GM21723 (cell line): ENCODE data around the gene SIPA1L3.

ENCODE experiments used
- ATAC-seq: cut with Tn5 transposase; IDR thresholded peaks from one replicate; pipeline ENCODE4 v1.9.1; 2021; ENCODE audit warnings: mild to moderate bottlenecking, moderate library complexity; ENCODE audit not compliant: unreplicated experiment

The SIPA1L3 gene

DNA sequence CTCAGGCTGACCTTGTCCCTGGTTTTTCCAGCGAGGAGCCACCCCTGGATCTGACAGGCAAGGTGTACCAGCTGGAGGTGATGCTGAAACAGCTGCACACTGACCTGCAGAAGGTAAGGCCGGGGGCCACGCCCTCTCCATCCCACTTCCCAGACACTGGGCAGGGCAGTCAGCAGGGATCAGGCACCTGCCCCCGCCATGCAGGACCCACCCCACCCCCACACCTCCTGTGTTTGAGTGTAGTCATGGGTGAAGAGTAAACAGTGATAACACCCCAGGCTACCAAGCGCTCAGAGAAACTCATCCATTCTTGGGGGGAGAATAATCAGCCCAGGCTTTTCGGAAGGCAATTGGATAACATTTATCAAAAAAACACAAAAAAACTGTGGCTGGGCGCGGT, 297.1 kb downstream of the SIPA1L3 start:
- no peak for ATAC-seq

DNA sequence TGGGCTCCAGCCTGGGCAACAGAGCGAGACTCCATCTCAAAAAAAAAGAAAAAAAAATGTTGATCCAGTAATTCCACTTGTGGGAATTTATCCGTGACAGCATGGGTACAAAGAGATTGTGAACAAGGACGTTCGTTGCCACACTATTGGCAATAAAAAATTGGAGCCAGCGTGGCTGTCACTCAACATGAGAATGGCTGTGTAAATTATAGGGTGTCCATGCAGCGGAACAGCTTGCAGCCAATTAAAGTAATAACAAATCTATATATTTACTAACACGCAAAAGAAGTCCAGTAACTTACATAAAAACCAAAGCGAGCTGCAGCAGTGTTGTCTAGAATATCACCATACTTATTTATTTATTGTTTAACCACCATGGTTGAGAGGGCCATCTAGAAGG, 297.7 kb downstream of the SIPA1L3 start:
- no peak for ATAC-seq

DNA sequence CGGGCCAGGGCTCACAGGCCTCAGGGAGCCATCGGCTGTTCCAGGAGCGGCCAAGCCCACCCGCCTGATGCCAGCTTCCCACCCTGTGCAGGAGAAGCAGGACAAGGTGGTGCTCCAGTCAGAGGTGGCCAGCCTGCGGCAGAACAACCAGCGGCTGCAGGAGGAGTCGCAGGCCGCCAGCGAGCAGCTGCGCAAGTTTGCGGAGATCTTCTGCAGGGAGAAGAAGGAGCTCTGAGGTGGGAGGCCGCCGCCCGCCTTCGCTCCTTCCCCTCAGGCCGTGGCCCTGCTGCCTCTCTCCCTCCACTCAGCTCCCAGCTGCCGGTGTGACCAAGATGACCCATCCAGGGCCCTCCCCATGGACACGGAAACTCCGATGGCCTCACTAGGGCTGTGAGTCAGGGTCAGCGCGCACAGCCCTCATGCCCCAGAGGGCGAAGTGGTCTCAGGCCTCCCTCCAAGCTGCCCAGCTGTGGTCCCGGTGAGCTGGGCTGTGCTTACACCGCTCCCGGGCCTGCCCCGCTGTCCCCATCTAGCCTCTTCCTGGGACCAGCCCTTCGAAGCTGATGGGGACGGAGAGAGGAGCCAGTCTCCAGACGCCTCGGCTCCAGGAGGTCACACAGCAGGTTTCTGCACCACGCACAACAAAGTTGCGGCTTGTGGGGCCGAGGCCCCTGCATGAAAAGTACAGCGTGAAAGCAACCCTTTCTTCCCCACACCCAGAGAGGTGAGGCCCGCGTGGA, 299.2 kb downstream of the SIPA1L3 start:
- no peak for ATAC-seq

GRCh38 chr19:38206928-38207327, 299.9 kb downstream of the SIPA1L3 start:
- no peak for ATAC-seq

DNA sequence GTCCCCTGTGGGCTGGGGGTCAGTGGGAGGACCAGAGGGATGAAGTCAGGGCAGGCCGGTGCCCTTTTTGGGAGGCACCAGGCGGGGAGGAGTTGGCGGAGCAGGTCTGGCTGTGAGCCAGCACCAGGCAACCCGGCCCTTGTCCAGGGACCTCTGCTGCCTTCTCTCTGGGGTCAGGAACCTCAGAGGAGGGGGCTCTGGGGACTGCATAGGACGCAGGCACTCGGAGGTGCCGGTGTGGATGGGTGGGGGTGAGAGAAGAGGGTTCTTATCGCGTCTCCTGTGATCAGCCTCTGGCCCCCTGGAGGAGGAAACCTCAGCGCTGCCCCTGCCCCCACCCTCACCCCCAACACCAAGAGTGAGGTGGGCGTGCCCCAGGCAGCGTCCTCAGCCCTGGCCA, 300.5 kb downstream of the SIPA1L3 start:
- ATAC-seq = no peak

- ATAC-seq = no peak
Observed at GRCh38 chr19:38208571-38208970, 301.6 kb downstream of the SIPA1L3 start.

DNA sequence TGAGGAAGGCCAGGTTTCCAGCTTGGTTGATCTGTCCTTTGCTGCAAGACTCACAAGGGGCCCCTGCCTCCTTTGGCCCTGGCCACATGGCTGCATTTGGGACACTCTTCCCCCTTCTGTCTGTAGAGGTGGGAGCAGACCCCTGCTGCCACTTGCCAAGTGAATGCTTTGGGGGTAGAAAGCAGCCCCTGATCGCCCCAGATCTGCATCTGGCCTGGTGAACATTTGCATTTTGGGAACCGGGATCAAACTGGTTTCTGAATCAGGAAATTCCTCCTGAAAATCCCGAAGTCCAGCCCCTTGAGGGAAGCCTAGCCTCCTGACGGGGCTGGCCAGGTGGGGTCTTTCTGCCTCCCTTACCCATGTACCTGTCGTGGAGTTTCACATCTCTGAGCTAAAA, 302.1 kb downstream of the SIPA1L3 start:
- ATAC-seq = no peak

GRCh38 chr19:38209671-38210457, 302.9 kb downstream of the SIPA1L3 start:
- ATAC-seq = no peak

- ATAC-seq = no peak
Observed at GRCh38 chr19:38210458-38210987, 303.5 kb downstream of the SIPA1L3 start.

DNA sequence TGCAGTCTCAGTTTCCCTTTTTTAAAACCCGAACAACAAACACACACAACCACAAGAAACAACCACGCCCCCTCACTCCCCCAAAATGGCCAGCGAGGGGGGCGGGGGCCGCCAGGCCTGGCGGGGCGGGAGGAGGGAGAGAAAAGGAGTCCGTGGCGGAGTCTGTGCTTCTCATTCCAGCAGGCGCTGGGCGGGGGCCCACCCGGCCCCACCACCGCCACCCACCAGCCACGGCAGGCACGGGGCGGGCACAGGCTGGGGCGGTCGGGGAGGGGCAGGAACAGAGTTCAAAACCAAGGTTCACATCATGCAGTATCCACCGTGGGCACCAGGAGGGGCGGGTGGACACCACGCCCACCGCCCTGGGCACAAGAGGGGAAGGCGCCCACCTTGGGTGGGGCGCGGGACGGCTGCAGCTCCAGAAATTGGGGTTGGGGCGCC, 304.2 kb downstream of the SIPA1L3 start:
- ATAC-seq = no peak

DNA sequence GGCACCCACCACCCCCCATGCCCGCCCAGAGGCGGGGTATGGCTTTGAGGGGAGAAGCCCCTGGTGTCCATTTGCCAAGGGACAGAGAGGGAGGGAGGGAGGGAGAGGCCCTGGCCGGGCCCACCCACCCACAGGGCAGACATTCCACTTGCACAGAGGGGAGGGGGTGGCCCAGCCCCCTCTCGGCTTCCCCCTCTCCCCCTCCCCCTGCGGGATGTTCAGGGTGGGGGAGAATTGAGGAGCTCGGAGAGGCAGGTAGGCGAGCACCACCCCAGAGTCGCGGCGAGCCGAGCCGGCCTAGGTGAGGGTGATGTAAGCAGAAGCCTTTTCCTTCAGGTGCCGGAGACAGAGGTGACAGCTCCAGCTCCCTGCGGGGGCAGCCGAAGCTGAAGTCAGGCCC, 304.8 kb downstream of the SIPA1L3 start:
- no peak for ATAC-seq

DNA sequence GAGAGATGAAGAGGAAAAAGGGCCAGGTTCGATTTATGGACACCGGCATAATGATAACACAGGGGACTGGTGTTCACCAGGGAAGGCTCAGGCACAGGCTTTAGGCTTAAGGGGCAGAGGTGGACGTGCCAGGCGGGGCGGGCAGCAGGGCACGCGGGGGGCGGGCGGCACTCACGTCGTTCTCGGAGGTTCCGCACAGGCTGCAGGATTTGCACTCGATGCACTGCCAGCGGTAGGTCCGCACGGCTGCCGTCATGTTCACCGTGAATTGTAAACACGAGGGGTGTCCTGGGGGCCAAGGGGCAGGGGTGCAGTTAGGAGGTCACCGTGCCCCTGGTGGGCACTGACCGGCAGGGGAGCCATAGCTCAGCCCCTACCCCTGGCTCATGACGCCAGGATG, 306.5 kb downstream of the SIPA1L3 start:
- no peak for ATAC-seq

DNA sequence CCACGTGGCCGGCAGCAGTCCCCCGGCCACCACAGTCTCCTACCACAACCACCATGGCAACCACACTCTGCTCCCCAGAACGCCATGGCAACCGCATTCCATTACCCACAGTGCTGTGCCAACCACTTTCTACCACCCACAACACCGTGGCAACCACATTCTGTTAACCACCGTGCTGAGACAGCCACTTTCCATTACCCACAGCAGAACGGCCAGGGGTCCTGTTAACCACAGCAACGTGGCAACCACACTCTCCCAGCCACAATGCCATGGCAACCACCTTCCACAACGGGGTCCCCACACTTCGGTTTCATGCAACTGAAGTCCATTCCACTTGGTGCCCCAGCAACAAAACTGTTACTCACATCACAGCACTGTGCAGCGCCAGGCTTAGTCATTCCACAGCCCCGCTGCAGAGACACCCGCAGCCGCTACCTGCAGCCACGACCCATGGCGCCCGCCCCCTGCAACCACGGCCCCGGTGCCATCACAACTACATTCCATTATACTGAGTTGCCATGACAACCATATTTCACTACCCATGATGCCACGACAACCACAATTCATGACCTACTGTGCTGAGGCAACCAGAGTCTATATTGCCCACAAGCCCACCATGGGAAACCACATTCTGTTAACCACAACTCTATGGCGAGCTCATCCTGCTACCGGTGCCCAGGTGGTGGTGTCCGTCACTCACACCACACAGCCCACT, 307.1 kb downstream of the SIPA1L3 start:
- no peak for ATAC-seq

- no peak for ATAC-seq
Observed at GRCh38 chr19:38216785-38217641, 310.0 kb downstream of the SIPA1L3 start.

- no peak for ATAC-seq
Observed at GRCh38 chr19:38218204-38218603, 311.2 kb downstream of the SIPA1L3 start.

- ATAC-seq = no peak
Observed at GRCh38 chr19:38219221-38219620, 312.2 kb downstream of the SIPA1L3 start.

DNA sequence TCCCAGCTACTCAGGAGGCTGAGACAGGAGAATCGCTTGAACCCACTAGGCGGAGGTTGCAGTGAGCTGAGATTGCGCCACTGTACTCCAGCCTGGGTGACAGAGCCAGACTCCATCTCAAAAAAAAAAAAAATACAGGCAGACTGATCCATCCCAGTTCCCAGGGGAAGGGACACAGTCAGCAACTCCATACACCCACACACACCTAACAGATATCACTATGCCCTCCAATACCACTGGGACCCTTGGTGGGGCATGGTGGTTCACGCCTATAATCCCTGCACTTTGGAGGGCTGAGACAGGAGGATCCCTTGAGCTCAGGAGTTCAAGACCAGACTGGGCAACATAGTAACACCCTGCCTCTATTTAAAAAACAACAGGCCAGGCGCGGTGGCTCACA, 314.4 kb downstream of the SIPA1L3 start:
- no peak for ATAC-seq

GRCh38 chr19:38221919-38222830, 315.2 kb downstream of the SIPA1L3 start:
- ATAC-seq = no peak

GRCh38 chr19:38223119-38223523, 316.1 kb downstream of the SIPA1L3 start:
- ATAC-seq = no peak
